Hepatocyte (in vitro differentiated cells): ENCODE data around the gene VPS37C. TPM values are rescaled to one million over a fixed set of nuclear protein-coding genes. Genes with fewer than 3 reads are reported as not detected.

Experiments
- DNase-seq: peaks from one replicate; pipeline ENCODE4 v3.0.0-alpha.2; 2016; ENCODE audit warnings: low spot score
- H2AFZ ChIP-seq: fragments of 200-600 bp; sonication (generic); 2 replicates; pipeline ENCODE4 v1.6.0; 2016; ENCODE audit warnings: antibody characterized with exemption, mild to moderate bottlenecking
- H3K27ac ChIP-seq: fragments of 200-600 bp; sonication (generic); 2 replicates; pipeline ENCODE4 v1.5.1; 2016; ENCODE audit warnings: mild to moderate bottlenecking
- H3K27me3 ChIP-seq: fragments of 200-600 bp; sonication (generic); 2 replicates; pipeline ENCODE4 v1.6.1; 2016
- H3K36me3 ChIP-seq: fragments of 200-600 bp; sonication (generic); replicated peaks from 2 replicates; pipeline ENCODE4 v1.5.1; 2016; ENCODE audit warnings: low read depth; ENCODE audit not compliant: insufficient read depth
- H3K4me1 ChIP-seq: fragments of 200-600 bp; sonication (generic); 2 replicates; pipeline ENCODE4 v1.5.1; 2016; ENCODE audit warnings: mild to moderate bottlenecking, moderate library complexity; ENCODE audit not compliant: insufficient read depth
- H3K4me2 ChIP-seq: fragments of 200-600 bp; sonication (generic); 2 replicates; pipeline ENCODE4 v1.6.0; 2016
- H3K4me3 ChIP-seq: fragments of 200-600 bp; sonication (generic); 2 replicates; pipeline ENCODE4 v1.5.1; 2016; ENCODE audit warnings: mild to moderate bottlenecking
- H3K79me2 ChIP-seq: fragments of 200-600 bp; sonication (generic); 2 replicates; pipeline ENCODE4 v1.6.0; 2017; ENCODE audit warnings: mild to moderate bottlenecking
- H3K9me2 ChIP-seq: fragments of 200-600 bp; sonication (generic); replicated peaks from 2 replicates; pipeline ENCODE4 v1.6.0; 2017; ENCODE audit warnings: mild to moderate bottlenecking; ENCODE audit not compliant: insufficient read depth
- H3K9me3 ChIP-seq: fragments of 200-600 bp; sonication (generic); 2 replicates; pipeline ENCODE4 v1.5.1; 2016; ENCODE audit warnings: low read depth, mild to moderate bottlenecking
- H4K20me1 ChIP-seq: fragments of 200-600 bp; sonication (generic); 2 replicates; pipeline ENCODE4 v1.6.0; 2016; ENCODE audit warnings: mild to moderate bottlenecking; ENCODE audit not compliant: insufficient read depth, poor library complexity, severe bottlenecking
- CTCF ChIP-seq: fragments of 200-600 bp; sonication (generic); IDR thresholded peaks from 2 replicates; pipeline ENCODE4 v1.5.1; 2016; ENCODE audit warnings: antibody characterized with exemption, mild to moderate bottlenecking; ENCODE audit not compliant: poor library complexity
- EZH2 ChIP-seq: fragments of 200-600 bp; sonication (generic); IDR thresholded peaks from 2 replicates; pipeline ENCODE4 v1.6.1; 2016; ENCODE audit warnings: antibody characterized with exemption, mild to moderate bottlenecking, borderline replicate concordance
- EZH2phosphoT487 ChIP-seq: fragments of 200-600 bp; sonication (generic); IDR thresholded peaks from one replicate; pipeline ENCODE4 v1.6.1; 2018; ENCODE audit warnings: antibody characterized with exemption, mild to moderate bottlenecking, low read depth, moderate library complexity; ENCODE audit not compliant: unreplicated experiment, severe bottlenecking
- WGBS: methylation state at CpG from one replicate; pipeline ENCODE4 v1.1.6; 2016; ENCODE audit warnings: low lambda C conversion rate; ENCODE audit errors: missing lambda C conversion rate; 5-methylcytosine and 5-hydroxymethylcytosine counted together
- polyA plus RNA-seq: library from polyadenylated mRNA; unstranded; fragments of >200 nt; fragmentation: Nextera tagmentation; extraction: Ambion mirVana; gene quantifications from 2 replicates; pipeline ENCODE4 v1.2.1, GENCODE V29; 2016
- total RNA-seq: library from RNA; depleted of rRNA; stranded (reverse); fragments of >200 nt; gene quantifications from 2 replicates; pipeline ENCODE4 v1.2.3, GENCODE V29; 2014

Gene VPS37C
- total and polyA plus RNA-seq, 2 experiments from 2014 or later = 17.0 to 26.6 TPM

GRCh38 chr11:61119571-61119970, 41.7 kb downstream of the VPS37C start:
- Histone ChIP-seq H3K4me2 (no peak overlapping the region), H3K27me3 (no peaks in the 10 kb centered on the region), H3K79me2 (no peaks in the 10 kb centered on the region), H3K27ac (no peak overlapping the region), H3K4me3 (no peak overlapping the region), H2AFZ (no peak overlapping the region), H3K9me3 (no peaks in the 10 kb centered on the region), H3K4me1 (peaks cover 13% of the 10 kb centered on the region), H3K36me3 (no peaks in the 10 kb centered on the region), H4K20me1 (no peaks in the 10 kb centered on the region), H3K9me2 (no peaks in the 10 kb centered on the region)
- WGBS = 87% methylated on average over 3 of the region's 3 CpGs
- TF ChIP-seq CTCF (no peak), EZH2 (no peak), EZH2phosphoT487 (no peak)
- DNase-seq = no peak

- Histone ChIP-seq H3K4me2 (no peak overlapping the region), H2AFZ (no peak overlapping the region), H3K4me1 (peaks cover 13% of the 10 kb centered on the region), H3K9me3 (no peaks in the 10 kb centered on the region), H3K36me3 (no peaks in the 10 kb centered on the region), H3K9me2 (no peaks in the 10 kb centered on the region), H3K4me3 (no peak overlapping the region), H3K79me2 (no peaks in the 10 kb centered on the region), H3K27ac (no peak overlapping the region), H4K20me1 (no peaks in the 10 kb centered on the region), H3K27me3 (no peaks in the 10 kb centered on the region)
- DNase-seq = no peak
- TF ChIP-seq CTCF = no peak
- TF ChIP-seq EZH2 = no peak
- TF ChIP-seq EZH2phosphoT487 = no peak
- WGBS = 82% methylated on average over 9 of the region's 9 CpGs
Observed at GRCh38 chr11:61119055-61119454, 42.2 kb downstream of the VPS37C start.

- WGBS = 94% methylated on average over 9 of the region's 9 CpGs
- no peak overlapping the region for H2AFZ ChIP-seq
- TF ChIP-seq EZH2 (no peak), EZH2phosphoT487 (no peak), CTCF (no peak)
- no peak for DNase-seq
- no peak overlapping the region for H3K27ac ChIP-seq
- no peaks in the 10 kb centered on the region for H3K9me3 ChIP-seq
- no peaks in the 10 kb centered on the region for H3K27me3 ChIP-seq
- no peaks in the 10 kb centered on the region for H3K79me2 ChIP-seq
- H3K9me2 ChIP-seq = no peaks in the 10 kb centered on the region
- peaks cover 13% of the 10 kb centered on the region for H3K4me1 ChIP-seq
- H4K20me1 ChIP-seq = no peaks in the 10 kb centered on the region
- H3K4me3 ChIP-seq = no peak overlapping the region
- H3K4me2 ChIP-seq = no peak overlapping the region
- no peaks in the 10 kb centered on the region for H3K36me3 ChIP-seq
Observed at GRCh38 chr11:61118406-61118805, 42.8 kb downstream of the VPS37C start.

- Histone ChIP-seq H3K9me3 (no peaks in the 10 kb centered on the region), H3K27ac (no peak overlapping the region), H3K4me2 (no peak overlapping the region), H3K4me1 (peaks cover 13% of the 10 kb centered on the region), H3K36me3 (no peaks in the 10 kb centered on the region), H3K9me2 (no peaks in the 10 kb centered on the region), H3K27me3 (no peaks in the 10 kb centered on the region), H2AFZ (no peak overlapping the region), H4K20me1 (no peaks in the 10 kb centered on the region), H3K79me2 (no peaks in the 10 kb centered on the region), H3K4me3 (no peak overlapping the region)
- 91% methylated on average over 9 of the region's 9 CpGs for WGBS
- no peak for DNase-seq
- no peak for TF ChIP-seq EZH2phosphoT487
- no peak for TF ChIP-seq CTCF
- TF ChIP-seq EZH2 = no peak
Observed at GRCh38 chr11:61118004-61118403, 43.2 kb downstream of the VPS37C start.
